NCI-H2196 treated with DMSO at 0.1 percent for 48 hours (cell line): ENCODE data around the gene ATP5MC2.

Source experiments
- DNase-seq: peaks from one replicate; lab custom pipeline; 2025; ENCODE audit not compliant: unreplicated experiment; lab: John Stamatoyannopoulos, UW

Gene ATP5MC2

DNA sequence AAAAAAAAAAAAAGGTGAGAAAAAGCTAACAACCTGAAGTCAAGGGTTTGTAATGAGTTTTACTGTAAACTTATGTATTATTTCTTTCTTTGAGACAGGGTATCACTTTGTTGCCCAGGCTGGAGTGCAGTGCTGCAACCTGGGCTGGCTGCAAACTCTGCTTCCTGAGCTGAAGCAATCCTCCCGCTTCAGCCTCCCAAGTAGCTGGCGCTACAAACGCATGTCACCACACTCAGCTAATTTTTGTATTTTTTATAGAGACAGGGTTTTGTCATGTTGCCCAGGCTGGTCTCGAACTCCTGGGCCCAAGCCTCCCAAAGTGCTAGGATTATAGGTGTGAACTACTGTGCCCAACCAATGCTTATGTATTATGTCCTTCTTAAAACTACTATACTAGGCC, 58.9 kb downstream of the ATP5MC2 start:
- no peak for DNase-seq
